HepG2 (cell line): Measurements from ENCODE around the gene QKI. TPM values are rescaled to one million over a fixed set of nuclear protein-coding genes. Genes with fewer than 3 reads are reported as not detected.

ENCODE experiments used
- AHR ChIP-seq: IDR thresholded peaks from 2 replicates; pipeline ENCODE4 v1.6.1; 2018; ENCODE audit warnings: missing genetic modification reagents, missing compliant biosample characterization
- HHEX ChIP-seq: IDR thresholded peaks from 2 replicates; pipeline ENCODE4 v1.6.1; 2016; ENCODE audit warnings: control low read depth
- HNF4A ChIP-seq: sonication (generic); formaldehyde crosslinking; IDR thresholded peaks from 2 replicates; pipeline ENCODE4 v1.4.0; 2020; ENCODE audit warnings: missing genetic modification reagents
- KAT8 ChIP-seq: IDR thresholded peaks from 2 replicates; pipeline ENCODE4 v1.6.1; 2016; ENCODE audit warnings: missing genetic modification reagents, missing compliant biosample characterization
- MIER3 ChIP-seq: IDR thresholded peaks from 2 replicates; pipeline ENCODE4 v1.6.1; 2016; ENCODE audit warnings: missing compliant biosample characterization, borderline replicate concordance
- NR2C2 ChIP-seq: sonication (generic); formaldehyde crosslinking; IDR thresholded peaks from 2 replicates; pipeline ENCODE4 v1.4.0; 2020; ENCODE audit warnings: missing genetic modification reagents, mild to moderate bottlenecking, moderate library complexity, borderline replicate concordance
- PAF1 ChIP-seq: IDR thresholded peaks from 2 replicates; pipeline ENCODE4 v1.6.1; 2016; ENCODE audit warnings: missing genetic modification reagents, missing compliant biosample characterization
- RCOR2 ChIP-seq: IDR thresholded peaks from 2 replicates; pipeline ENCODE4 v1.6.1; 2016; ENCODE audit warnings: missing biosample characterization, missing genetic modification reagents
- SSRP1 ChIP-seq: IDR thresholded peaks from 2 replicates; pipeline ENCODE4 v1.6.1; 2016; ENCODE audit warnings: control low read depth
- TSC22D2 ChIP-seq: sonication (generic); formaldehyde crosslinking; IDR thresholded peaks from 2 replicates; pipeline ENCODE4 v1.5.1; 2020; ENCODE audit warnings: missing genetic modification reagents, mild to moderate bottlenecking, borderline replicate concordance
- ZBTB20 ChIP-seq: sonication (generic); formaldehyde crosslinking; IDR thresholded peaks from 2 replicates; pipeline ENCODE4 v1.8.1; 2023; ENCODE audit warnings: missing genetic modification reagents, low read depth, mild to moderate bottlenecking, borderline replicate concordance
- ZMYM2 ChIP-seq: sonication (generic); formaldehyde crosslinking; IDR thresholded peaks from 2 replicates; pipeline ENCODE4 v1.8.0; 2022; ENCODE audit warnings: mild to moderate bottlenecking, missing genetic modification reagents
- ZNF629 ChIP-seq: sonication (generic); formaldehyde crosslinking; conservative IDR thresholded peaks from 2 replicates; pipeline ENCODE4 v1.5.0; 2020; ENCODE audit warnings: missing genetic modification reagents
- ZSCAN12 ChIP-seq: sonication (generic); formaldehyde crosslinking; IDR thresholded peaks from 2 replicates; pipeline ENCODE4 v1.9.0; 2021; ENCODE audit warnings: mild to moderate bottlenecking, missing genetic modification reagents
- polyA plus RNA-seq, 8 experiments: library from polyadenylated mRNA; depleted of rRNA in 3 of 8; stranded (reverse) in 7 of 8; unstranded in 1 of 8; fragments of >200 nt; fragmentation: Illumina TruSeq in 4 of 8; extraction: Trizol in 4 of 8; gene quantifications; 2 replicates each; pipeline versions ENCODE4 v1.2.1 to v1.2.3, GENCODE V29; 2011 to 2016; ENCODE audit warnings: low read depth in 4 of 8, missing spikeins in 1 of 8, mixed read lengths in 1 of 8; ENCODE audit not compliant: insufficient read depth in 1 of 8
- total RNA-seq, 5 experiments: library from RNA; depleted of rRNA; stranded (reverse); fragments of >200 nt; fragmentation: Illumina TruSeq; extraction: Trizol; gene quantifications; 2 replicates each; pipeline ENCODE4 v1.2.3, GENCODE V29; 2016; ENCODE audit warnings: low read depth in 1 of 5
- TF ChIP-seq, protein P1 (sequence below): sonication (generic); IDR thresholded peaks from 2 replicates; pipeline ENCODE4 v1.6.1; 2016; ENCODE audit warnings: low read depth, borderline replicate concordance
- TF ChIP-seq, protein P2 (sequence below): sonication (generic); formaldehyde crosslinking; IDR thresholded peaks from 2 replicates; pipeline ENCODE4 v1.4.0; 2020; ENCODE audit warnings: missing genetic modification reagents
- TF ChIP-seq, protein P3 (sequence below): sonication (generic); formaldehyde crosslinking; IDR thresholded peaks from 2 replicates; pipeline ENCODE4 v1.5.0; 2020; ENCODE audit warnings: mild to moderate bottlenecking, missing genetic modification reagents
- TF ChIP-seq, protein P4 (sequence below): IDR thresholded peaks from 2 replicates; pipeline ENCODE4 v1.6.1; 2016; ENCODE audit warnings: low read depth
- TF ChIP-seq, protein P5 (sequence below): sonication (generic); formaldehyde crosslinking; IDR thresholded peaks from 2 replicates; pipeline ENCODE4 v1.4.0; 2020; ENCODE audit warnings: missing genetic modification reagents, mild to moderate bottlenecking, borderline replicate concordance

The QKI gene
- total and polyA plus RNA-seq, 2 of the 13 experiments (the other 11 are each of a cell fraction or from before 2014, with no cell fraction given), result 136 to 137 TPM

DNA sequence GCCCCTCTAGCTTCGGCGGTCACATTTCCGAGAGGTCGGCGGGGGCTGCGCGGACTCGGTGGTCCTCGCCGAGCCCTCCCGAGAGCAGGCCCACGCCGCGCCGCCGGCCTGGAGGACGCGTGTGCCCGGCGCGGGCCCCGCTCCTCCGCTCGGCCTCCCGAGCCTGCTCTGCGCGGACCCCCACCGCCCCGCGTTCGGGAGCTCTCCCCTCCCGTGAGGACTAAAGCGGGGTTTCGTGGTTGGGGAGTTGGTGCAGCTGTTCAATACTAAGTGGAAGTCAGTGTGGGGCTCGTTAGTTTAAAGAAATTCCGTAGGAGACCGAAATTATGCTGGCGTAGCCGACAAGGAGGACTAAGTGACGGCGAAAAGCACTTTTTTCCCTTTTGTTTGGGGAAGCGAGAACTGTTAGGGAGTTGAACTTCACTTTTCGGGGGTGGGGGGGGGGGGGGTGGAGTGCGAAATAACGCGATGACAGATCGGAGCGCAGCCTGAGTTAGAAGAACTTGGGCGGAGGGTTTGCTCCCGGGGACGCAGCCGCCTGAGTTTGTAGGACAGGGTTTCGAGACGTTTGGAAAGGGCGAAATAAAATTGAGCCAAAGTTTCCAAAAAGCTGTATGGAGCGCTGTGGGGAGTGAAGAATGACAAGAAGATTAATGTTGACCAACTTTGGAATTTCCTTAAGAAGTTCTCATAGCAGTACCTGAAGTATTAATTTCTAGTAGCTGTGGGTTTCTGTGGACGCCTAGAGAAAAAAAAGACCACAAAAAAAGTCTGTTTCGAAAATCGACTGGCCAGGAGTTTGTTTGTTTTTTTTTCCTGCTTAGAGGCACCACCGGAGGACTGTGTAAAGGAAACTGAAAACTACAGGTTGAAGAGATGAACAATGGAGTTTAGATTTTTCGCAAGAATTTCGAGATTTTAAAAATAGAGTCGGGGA lies 1.4 kb downstream of the QKI start (continued):
- TF ChIP-seq PAF1 (no peak), TSC22D2 (CRISPR knock-in tag) (no peak), SSRP1 (no peak), RCOR2 (CRISPR knock-in tag) (no peak), ZNF629 (CRISPR knock-in tag) (no peak), KAT8 (no peak), MIER3 (CRISPR knock-in tag) (no peak), HHEX (no peak), AHR (CRISPR knock-in tag) (no peak), HNF4A (CRISPR knock-in tag) (no peak), ZSCAN12 (CRISPR knock-in tag) (no peak), ZMYM2 (CRISPR knock-in tag) (no peak), ZBTB20 (CRISPR knock-in tag) (no peak), NR2C2 (CRISPR knock-in tag) (no peak)
- TF ChIP-seq, protein P1, sequence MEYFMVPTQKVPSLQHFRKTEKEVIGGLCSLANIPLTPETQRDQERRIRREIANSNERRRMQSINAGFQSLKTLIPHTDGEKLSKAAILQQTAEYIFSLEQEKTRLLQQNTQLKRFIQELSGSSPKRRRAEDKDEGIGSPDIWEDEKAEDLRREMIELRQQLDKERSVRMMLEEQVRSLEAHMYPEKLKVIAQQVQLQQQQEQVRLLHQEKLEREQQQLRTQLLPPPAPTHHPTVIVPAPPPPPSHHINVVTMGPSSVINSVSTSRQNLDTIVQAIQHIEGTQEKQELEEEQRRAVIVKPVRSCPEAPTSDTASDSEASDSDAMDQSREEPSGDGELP, result no peak
- TF ChIP-seq, protein P2, sequence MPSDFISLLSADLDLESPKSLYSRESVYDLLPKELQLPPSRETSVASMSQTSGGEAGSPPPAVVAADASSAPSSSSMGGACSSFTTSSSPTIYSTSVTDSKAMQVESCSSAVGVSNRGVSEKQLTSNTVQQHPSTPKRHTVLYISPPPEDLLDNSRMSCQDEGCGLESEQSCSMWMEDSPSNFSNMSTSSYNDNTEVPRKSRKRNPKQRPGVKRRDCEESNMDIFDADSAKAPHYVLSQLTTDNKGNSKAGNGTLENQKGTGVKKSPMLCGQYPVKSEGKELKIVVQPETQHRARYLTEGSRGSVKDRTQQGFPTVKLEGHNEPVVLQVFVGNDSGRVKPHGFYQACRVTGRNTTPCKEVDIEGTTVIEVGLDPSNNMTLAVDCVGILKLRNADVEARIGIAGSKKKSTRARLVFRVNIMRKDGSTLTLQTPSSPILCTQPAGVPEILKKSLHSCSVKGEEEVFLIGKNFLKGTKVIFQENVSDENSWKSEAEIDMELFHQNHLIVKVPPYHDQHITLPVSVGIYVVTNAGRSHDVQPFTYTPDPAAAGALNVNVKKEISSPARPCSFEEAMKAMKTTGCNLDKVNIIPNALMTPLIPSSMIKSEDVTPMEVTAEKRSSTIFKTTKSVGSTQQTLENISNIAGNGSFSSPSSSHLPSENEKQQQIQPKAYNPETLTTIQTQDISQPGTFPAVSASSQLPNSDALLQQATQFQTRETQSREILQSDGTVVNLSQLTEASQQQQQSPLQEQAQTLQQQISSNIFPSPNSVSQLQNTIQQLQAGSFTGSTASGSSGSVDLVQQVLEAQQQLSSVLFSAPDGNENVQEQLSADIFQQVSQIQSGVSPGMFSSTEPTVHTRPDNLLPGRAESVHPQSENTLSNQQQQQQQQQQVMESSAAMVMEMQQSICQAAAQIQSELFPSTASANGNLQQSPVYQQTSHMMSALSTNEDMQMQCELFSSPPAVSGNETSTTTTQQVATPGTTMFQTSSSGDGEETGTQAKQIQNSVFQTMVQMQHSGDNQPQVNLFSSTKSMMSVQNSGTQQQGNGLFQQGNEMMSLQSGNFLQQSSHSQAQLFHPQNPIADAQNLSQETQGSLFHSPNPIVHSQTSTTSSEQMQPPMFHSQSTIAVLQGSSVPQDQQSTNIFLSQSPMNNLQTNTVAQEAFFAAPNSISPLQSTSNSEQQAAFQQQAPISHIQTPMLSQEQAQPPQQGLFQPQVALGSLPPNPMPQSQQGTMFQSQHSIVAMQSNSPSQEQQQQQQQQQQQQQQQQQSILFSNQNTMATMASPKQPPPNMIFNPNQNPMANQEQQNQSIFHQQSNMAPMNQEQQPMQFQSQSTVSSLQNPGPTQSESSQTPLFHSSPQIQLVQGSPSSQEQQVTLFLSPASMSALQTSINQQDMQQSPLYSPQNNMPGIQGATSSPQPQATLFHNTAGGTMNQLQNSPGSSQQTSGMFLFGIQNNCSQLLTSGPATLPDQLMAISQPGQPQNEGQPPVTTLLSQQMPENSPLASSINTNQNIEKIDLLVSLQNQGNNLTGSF, result no peak
- TF ChIP-seq, protein P3, sequence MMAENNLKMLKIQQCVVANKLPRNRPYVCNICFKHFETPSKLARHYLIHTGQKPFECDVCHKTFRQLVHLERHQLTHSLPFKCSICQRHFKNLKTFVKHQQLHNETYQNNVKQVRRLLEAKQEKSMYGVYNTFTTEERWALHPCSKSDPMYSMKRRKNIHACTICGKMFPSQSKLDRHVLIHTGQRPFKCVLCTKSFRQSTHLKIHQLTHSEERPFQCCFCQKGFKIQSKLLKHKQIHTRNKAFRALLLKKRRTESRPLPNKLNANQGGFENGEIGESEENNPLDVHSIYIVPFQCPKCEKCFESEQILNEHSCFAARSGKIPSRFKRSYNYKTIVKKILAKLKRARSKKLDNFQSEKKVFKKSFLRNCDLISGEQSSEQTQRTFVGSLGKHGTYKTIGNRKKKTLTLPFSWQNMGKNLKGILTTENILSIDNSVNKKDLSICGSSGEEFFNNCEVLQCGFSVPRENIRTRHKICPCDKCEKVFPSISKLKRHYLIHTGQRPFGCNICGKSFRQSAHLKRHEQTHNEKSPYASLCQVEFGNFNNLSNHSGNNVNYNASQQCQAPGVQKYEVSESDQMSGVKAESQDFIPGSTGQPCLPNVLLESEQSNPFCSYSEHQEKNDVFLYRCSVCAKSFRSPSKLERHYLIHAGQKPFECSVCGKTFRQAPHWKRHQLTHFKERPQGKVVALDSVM (CRISPR knock-in tag), result no peak
- TF ChIP-seq, protein P4, sequence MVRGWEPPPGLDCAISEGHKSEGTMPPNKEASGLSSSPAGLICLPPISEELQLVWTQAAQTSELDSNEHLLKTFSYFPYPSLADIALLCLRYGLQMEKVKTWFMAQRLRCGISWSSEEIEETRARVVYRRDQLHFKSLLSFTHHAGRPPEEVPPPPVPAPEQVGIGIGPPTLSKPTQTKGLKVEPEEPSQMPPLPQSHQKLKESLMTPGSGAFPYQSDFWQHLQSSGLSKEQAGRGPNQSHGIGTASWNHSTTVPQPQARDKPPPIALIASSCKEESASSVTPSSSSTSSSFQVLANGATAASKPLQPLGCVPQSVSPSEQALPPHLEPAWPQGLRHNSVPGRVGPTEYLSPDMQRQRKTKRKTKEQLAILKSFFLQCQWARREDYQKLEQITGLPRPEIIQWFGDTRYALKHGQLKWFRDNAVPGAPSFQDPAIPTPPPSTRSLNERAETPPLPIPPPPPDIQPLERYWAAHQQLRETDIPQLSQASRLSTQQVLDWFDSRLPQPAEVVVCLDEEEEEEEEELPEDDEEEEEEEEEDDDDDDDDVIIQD (CRISPR knock-in tag), result no peak
- TF ChIP-seq, protein P5, sequence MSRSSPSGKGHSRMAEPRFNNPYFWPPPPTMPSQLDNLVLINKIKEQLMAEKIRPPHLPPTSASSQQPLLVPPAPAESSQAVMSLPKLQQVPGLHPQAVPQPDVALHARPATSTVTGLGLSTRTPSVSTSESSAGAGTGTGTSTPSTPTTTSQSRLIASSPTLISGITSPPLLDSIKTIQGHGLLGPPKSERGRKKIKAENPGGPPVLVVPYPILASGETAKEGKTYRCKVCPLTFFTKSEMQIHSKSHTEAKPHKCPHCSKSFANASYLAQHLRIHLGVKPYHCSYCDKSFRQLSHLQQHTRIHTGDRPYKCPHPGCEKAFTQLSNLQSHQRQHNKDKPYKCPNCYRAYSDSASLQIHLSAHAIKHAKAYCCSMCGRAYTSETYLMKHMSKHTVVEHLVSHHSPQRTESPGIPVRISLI, result no peak
